ENCODE data around the gene CNP.

DNA sequence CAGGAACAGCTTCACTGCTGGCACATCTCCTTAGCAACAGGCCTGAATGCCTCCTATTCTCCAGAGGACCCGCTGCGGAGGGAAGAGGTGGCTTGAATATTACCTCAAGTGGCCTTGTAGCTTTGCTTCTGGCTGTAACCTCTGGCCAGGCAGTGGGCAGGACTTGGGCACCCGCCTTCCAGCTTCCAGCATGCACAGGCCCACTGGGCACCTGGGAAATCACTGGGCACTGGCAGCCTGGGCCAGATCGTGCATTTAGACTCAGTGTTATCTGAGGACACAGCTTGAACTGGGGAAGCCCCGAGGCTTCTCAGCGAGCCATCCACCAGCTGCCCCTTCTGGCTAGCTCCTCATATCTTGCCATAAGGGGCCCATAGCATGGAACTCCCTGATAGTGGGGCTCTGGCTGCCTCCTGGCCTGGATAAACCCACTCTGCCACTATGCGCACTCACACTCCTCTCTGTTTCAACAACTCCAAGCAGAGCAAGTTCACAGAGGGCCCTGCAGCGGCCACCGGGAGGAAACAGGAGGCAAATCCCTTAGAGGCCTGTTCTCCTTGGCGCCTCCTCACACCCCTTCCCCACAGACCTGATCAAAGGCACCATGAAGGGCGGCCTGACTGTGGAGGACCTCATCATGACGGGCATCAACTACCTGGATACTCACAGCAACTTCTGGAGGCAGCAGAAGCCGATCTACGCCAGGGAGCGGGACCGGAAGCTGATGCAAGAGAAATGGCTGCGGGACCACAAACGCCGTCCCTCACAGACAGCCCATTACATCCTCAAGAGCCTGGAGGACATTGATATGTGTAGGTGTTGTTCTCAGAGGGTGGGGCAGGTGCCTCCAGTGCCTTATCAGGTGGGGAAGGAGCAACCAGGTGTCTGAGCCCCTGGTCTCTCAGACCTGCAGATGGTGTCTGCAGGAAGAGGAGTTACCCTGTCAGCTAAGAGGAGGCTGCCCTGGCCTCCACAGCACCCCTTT lies 28.3 kb upstream of the CNP start:
- TF ChIP-seq TAF1 (IDR thresholded peaks at IDR 0.05; ENCODE audit: borderline replicate concordance, insufficient read depth, low read length) = no peak
- no peak for TF ChIP-seq SIN3A (IDR thresholded peaks at IDR 0.05; ENCODE audit: borderline replicate concordance, insufficient read depth, low read length)
- no peak for TF ChIP-seq POLR2AphosphoS5 (IDR thresholded peaks at IDR 0.05; ENCODE audit: low read depth, low read length)
- TF ChIP-seq, protein P1, sequence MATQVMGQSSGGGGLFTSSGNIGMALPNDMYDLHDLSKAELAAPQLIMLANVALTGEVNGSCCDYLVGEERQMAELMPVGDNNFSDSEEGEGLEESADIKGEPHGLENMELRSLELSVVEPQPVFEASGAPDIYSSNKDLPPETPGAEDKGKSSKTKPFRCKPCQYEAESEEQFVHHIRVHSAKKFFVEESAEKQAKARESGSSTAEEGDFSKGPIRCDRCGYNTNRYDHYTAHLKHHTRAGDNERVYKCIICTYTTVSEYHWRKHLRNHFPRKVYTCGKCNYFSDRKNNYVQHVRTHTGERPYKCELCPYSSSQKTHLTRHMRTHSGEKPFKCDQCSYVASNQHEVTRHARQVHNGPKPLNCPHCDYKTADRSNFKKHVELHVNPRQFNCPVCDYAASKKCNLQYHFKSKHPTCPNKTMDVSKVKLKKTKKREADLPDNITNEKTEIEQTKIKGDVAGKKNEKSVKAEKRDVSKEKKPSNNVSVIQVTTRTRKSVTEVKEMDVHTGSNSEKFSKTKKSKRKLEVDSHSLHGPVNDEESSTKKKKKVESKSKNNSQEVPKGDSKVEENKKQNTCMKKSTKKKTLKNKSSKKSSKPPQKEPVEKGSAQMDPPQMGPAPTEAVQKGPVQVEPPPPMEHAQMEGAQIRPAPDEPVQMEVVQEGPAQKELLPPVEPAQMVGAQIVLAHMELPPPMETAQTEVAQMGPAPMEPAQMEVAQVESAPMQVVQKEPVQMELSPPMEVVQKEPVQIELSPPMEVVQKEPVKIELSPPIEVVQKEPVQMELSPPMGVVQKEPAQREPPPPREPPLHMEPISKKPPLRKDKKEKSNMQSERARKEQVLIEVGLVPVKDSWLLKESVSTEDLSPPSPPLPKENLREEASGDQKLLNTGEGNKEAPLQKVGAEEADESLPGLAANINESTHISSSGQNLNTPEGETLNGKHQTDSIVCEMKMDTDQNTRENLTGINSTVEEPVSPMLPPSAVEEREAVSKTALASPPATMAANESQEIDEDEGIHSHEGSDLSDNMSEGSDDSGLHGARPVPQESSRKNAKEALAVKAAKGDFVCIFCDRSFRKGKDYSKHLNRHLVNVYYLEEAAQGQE (IDR thresholded peaks at IDR 0.05; ENCODE audit: insufficient read depth in 1 of 2, low read depth in 2 of 2, low read length in 2 of 2) = no peak
